HG03060 (cell line): ENCODE measurements around the gene NXPH1.

Source experiments
- ATAC-seq: cut with Tn5 transposase; IDR thresholded peaks from one replicate; pipeline ENCODE4 v1.9.1; 2021; ENCODE audit warnings: low read depth, moderate number of reproducible peaks; ENCODE audit not compliant: unreplicated experiment

The NXPH1 gene

DNA sequence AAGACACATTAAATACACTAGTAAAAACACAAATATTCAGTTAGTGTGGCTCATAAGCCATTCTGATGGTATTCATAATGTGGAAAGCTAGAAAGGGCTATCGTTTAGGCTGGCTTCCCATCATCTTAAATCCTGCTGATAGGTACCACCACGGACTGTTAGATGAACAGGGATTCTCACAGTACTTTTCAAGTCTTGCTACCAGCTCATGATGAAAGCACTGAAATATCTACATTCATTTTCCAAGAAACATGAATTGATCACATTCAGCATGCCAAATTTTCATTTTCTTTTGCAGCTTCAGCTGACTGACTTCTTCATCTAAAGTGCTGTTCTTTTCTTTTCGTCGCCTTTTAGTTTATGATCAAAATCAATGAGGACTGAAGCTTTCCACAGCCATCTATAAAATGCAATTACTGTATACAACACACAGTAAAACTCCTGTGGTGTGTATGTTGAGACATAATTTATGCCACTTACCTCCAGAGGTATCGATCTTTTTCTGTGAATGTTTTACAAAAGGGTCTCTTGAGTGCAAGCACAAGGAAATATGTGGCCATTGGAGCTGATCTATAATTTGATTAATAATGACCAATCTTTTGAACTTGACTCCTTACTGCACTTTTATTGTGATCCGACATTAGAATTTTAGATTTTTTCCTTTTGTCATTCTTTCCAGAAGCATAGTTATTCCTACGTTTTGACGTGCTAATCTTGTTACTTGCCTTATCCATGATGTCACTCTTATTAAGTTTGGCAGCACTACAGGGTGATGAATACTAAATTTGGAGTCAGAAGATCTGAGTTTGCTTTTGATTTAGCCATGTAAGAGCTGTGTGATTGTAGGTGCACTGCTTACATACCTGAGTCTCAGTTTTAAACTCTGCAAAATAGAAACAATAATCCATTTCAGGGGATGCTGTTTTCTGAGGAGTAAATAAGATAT, 58.4 kb downstream of the NXPH1 start:
- ATAC-seq, result no peak

DNA sequence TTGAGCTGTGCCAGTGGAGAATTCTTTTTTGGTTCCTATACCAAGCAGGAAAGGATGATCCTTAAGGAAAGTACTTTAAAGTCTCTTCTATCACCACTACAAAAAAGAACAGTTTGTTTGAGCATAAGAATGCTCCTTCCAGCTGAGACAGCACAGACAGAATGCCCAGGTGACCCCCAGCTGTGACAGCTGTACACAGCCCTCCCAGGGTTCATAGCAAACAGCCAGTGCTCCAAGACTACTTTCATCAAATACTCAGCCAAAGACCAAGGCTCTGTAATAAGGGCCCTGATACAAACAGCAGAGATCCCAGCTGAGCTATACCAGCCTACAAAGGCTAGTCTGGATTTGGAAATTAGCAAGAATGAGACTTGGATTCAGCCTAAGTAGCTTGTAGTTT, 65.7 kb downstream of the NXPH1 start:
- ATAC-seq, result no peak

DNA sequence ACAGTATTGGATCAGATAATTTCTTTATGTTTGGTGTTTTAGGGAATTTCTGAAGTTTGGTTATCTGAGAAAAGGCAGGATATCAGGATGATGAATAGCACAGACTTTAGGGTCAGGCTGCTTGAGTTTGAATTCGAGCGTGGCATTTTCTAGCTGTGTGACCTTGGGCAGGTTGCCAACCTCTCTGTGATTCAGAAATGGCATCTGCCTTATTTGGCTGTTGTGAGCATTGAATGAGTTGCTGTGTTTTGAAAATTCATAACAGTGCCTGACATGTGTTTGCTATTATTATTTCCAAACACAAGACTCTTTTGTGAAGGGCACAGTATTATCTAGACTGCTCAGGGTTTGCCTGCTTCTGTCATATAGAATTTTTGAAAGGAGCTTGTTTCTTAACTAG, 66.9 kb downstream of the NXPH1 start:
- ATAC-seq, result no peak

DNA sequence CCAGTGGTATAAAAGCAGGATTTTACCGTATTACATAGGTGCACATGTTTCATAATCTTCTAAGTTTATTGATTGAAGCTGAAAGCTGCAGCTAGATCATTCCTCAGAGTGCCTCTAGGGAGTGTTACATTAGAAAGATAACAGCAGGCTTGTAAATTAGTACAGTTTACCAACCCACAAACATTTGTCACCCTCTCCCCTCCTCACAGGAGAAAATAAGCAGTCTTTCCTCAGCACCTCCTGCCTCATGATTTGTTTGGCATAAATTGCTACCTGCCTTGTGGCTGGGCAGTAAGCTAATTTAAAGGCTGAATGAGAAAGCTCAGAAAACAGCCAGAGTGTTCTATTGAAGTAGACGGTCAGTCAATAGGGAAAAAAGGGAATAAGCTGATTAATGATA, 74.2 kb downstream of the NXPH1 start:
- no peak for ATAC-seq

DNA sequence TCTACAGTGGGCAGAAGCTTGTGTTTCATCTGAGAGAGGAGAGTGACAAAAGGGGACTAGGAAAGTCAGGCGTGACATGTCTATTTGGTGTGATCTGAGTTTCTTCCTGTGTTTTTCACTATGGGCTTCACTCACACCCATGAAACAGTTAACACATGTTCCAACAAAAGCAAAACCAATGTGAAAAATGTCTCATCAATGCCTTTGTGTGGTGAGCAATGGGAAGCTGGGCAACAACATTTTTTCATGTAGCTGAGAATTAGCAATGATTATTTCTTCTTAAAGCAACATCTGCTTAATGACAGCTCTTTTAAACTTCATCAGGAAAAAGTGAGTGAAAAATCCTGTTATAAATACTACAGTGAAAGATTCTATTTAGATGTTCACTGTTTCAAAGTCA, 76.2 kb downstream of the NXPH1 start:
- ATAC-seq, result no peak

DNA sequence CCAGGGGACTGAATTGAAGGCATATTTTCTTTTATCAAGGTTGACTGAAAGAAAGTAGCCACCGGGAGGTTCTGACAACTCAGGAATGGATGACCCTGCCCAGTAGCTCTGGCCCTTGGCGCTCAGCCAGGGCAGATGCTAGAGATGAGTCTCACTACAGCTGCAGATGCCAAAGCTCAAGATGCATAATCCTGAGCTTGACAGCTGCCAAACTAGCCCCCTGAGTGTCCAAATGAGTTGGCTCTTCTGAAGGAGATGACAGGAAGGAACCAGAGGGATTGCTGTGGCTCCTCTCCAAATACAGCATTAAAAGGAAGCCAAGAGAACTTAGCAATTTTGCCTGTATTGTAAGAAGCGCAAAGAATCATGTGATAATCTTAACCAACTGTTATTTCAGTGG, 78.4 kb downstream of the NXPH1 start:
- ATAC-seq, result no peak

DNA sequence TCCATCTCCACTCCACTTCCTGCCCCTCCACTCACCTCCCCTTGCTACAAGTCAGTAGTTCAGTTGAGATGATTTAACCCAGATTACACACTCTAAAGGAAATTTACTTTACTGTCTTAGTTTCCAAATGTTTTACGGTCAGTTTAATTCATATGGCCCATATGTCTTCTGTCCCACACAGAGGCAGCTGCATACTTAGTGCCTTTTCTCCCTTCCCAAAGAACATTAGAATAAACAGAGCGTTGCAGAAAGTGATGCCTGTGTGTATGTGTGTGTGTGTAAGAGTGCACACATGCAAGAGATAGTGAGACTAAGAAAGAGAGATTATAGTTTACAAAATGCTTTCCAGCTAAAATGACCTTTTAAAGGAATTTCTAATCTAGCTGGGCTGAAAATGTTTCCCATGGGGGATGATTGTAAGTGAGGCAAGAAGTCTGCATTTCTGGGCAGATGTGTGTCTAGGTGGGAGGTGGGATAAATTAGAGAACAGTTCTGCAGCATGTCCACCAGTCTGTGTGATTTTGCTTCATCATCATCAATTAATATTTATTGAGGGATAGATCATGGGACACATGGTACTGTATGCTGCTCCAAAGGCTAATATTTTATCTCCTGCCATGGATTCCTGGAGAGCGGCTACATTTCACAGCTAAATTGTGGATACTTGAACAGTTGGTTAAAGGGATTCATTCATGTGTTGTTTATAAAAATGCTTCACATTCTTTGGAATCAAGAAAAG, 81.5 kb downstream of the NXPH1 start:
- no peak for ATAC-seq

DNA sequence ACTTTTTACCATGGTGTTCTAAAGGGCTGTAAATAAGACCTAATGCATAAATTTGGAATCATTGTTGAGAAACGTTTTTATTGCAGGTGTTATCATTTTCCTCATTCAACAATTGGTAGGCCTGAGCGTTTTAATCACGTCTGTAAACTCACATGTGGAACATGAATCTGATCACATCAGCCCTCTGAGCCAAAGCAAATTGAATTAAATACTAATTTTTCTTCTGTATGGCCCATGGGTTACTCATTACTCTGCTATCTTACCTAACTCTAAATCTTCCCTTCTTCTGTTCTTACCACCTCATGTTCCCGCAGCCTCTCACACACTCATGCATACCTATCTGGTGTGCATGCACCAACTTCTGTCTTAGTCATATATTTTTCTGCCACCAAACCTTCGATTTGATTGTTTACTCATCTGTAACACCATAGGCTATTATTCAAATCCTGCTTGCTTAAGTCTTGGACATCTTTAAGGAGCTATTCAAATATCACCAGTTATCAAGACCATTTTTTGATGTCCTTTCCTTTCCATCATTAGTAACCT, 82.3 kb downstream of the NXPH1 start:
- no peak for ATAC-seq

DNA sequence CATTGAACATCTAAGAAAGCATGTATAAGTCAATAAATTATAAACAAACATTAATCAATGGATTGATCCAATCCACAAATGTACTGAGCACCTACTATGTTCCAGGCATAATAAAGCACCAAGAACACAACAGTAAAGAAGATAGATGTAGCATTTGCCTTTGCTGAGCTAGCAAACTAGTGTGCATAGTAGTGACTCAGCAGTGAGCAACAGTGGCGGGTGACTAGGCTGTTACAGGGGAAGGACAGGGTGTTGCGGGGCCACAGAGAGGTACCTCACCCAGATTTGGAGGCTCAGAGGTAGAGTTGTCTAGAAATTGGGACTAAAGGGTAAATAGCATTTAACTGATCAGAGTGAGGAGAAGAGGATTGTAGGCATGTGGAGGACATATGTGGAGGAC, 83.6 kb downstream of the NXPH1 start:
- no peak for ATAC-seq

DNA sequence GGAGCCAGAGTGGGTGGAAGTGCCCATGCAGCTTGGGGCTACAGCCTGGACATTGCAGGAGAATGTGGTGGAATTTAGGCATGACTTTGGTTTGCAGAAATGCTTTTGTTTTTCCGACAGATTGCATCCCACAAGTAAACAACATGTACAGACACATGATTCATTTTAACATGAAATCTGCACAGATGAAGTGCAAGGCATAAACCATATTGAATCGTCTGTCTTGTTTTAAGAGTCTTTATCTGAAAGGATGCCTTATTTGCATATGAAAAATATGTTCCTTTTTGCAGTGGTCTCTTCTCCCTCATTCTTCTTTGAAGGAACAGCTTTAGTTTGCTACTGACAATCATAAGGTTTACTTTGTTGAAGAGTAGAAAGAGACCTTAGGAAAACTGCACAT, 94.9 kb downstream of the NXPH1 start:
- no peak for ATAC-seq

DNA sequence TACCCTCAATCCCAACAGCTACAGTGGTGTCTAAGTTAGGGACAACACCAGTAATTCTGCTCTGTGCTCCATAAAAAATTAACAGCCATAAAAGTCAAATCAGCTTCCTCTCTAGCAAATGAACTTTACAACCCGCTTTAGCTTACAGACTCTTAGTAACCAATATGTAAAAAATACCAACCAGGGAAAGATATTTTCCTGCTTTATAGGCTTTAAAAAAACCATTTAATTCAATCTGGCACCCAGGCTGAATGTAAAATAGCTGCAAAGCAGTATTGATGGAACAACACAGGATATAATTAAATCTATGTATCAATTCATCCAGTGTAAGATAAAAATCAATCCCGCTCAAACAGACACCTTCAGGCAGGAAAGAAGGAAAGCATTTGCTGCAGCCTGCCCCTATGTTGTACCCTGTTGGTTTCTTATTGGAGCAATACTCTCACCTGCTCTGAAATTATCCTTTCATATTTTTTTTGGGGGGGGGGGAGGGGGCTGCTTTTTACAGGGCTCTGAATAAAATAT, 98.6 kb downstream of the NXPH1 start:
- no peak for ATAC-seq

DNA sequence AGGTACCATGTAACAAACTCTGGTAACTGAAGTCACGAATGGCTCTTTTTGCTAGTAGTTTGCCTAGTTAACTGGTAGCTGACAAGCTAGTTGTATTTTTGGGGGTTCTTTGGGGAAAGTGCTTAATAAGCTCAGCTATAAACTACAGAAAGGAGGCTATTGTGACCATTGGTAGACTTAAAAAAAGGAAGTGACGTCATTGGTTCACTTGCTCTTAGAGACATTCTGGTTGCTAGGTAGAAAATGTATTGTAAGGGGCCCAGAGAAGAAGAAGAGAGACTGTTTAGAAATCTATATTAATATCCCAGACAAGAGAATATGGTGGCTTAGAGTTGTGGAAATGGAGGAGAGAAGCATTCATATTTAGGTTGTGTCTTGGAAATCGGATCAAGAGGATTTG, 103.0 kb downstream of the NXPH1 start:
- peak; percentile 73 for ATAC-seq

DNA sequence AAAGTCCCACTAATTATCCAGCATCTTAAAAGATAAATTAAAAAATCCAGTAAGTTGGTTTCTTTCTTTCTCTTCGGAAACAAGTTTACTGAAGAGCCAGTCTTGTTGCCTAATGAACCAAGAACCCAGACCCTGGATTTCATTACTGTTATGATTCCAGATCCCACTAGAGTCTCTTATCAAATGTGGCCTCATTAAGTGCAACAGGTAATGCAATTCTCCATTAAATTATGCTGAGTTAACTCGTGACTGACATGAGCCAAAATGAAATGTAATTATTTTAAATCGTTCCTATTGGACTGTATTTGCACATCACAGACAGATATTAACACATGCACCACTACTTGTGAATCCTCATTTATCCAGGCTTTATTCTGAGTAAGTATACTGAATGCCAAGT, 115.6 kb downstream of the NXPH1 start:
- ATAC-seq, result no peak

DNA sequence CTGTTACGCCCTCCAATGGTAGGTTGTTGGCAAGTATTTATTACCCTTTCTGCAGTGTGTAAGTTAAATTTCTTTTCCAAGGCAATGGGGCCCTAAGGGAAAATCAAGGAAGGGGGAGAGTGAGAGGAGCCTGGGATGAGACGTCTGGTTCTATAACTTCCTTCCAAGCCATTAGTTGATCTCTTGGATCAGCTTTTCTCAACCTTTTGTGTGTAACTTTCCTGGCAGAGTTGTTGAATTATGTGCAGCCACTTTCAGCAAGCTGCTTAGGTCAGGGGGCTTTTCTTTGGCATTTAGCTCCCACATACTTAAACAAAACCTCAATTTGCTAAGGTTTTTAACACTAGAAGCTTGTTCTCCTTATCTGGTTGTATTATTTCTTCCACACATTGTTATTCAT, 127.1 kb downstream of the NXPH1 start:
- no peak for ATAC-seq

DNA sequence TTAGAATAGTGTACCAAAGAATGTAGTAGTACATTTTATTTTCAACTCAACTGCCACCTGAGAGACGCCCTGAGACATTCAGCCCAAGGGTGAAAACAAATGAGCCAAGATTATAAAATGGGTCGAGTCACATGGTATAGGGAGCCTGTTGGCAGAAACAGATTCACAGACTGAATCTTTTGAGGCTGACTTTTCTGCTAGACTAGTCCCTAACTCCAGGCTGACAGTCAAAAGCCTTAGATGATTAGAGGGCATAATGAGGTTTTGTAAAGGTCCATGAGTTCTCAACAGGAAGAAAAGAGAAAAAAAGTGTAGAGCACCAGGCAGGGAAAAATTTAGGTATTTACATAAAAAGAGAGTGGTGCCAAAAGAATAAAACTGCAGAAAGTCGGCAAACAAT, 128.0 kb downstream of the NXPH1 start:
- no peak for ATAC-seq

DNA sequence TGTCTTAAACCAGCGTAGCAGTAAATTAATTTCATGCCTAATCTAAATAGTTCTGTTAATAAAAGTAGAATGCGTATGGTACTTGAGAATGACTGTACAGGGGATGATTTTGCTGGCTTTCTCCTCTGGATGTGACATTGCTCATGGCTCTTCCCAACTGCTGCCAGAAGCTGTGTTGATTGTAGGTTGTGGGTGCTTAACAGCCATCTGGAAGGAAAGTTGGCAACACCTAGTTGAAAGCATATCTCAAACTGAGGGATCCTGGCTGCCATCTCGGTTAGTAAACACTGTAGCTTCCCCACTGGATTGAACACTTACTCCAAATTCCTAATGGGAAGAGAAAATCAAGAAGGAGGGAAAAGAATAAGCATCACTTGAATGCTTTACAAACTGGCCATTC, 130.9 kb downstream of the NXPH1 start:
- ATAC-seq, result no peak

DNA sequence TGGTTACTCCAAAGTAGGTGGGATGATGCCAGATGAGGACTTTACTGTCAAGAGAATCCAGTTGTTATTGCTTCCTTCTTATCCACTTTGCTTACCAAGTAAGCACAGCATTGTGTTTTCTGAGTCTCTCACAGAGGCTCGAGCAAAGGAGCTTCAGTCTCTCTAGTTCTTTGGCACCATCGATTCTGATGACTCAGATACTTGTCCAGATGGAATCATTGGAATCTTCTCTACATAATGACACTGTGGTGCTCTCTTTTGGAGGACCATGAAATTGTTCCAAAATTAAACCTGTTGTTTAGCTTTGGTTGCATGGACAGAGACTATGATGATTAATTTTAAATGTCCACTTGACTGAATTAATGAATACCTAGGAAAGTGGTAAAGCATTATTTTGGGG, 132.6 kb downstream of the NXPH1 start:
- no peak for ATAC-seq

DNA sequence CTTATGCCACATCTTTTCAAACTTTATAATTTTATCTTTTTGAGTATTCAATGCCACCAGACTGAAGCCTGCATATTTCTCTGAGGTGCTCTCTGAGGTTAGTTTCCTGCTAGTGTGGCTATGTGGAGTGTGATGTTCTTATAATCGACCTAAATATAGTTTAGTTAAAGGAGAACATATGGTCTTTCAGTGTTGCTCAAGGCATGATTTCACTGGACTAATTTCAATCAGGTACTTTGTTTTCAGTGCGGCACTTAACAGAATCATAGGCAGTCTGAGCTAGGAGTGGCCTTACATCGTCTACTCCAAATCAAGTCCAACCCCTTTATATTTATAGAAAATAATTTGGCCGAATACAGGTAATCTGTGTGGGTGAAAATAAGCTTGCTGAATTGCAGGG, 134.2 kb downstream of the NXPH1 start:
- ATAC-seq, result no peak

DNA sequence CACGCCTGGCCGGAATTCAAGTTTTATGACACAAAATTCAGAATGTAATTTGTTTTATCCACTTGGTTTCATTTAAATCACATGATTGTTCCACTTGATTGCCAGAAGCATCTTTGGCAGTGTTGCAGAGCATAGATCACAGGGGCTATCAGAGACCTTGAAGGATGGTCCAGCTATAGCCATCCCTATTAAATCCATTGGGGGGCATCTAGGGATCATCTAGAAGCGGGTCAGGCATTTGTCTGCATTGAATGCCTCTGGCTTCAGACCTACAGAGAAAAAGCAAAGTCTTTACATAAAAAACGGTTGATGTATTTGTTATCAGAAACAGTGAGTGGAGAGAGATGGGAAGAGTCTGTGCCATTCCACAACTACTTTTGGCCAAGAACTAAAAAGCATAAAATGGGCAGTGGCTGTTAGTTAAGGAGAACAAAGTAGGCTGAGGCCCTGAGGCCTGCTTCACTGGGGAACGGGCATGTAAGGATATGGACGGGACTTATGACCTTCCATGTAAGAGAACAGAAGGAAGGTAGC, 146.3 kb downstream of the NXPH1 start:
- ATAC-seq, result no peak

DNA sequence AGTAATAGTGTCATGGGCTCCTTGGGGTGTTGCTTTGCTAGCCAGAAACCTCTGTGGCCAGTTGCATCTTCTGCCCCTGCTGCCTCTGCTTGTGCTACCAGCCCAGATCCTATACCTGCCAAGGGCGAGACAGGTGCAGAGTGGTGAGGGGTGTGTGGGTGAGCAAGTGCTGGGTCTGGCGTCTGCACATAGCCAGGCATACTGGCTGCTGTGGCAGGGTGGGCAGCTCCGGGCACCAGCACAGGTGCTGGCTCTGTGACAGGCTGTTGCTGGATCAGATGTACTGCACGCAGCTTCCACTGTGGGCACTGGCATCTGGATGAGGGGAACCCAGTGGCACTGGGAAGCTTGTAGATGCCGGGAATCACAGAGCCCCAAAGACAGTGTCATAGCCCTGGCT, 148.4 kb downstream of the NXPH1 start:
- no peak for ATAC-seq

DNA sequence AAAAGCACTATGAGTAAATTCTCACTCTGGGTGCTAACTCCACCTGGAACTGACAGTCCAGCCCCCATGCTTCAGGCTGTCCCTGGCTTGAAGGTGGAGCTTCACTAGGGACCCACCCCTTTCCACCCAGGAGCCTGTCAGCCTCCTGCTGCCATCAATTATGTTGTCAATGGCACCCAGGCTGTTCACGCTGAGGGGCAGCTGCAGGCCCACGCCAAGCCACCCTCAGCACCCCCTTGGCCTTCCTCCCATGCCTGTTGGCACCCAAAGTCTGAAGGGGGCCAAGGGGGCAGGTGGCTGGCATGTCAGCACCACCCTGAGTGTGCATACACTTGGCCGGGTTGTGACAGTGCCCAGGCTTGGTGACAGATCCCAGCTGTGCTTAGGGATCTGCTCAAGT, 149.3 kb downstream of the NXPH1 start:
- no peak for ATAC-seq
